ENCODE data around the gene MVD.
"Not testable (repeated sequence)": the region's sequence is repeated elsewhere in the genome, so short reads cannot be mapped to it uniquely, and the experiment has no call there.

The MVD gene

DNA sequence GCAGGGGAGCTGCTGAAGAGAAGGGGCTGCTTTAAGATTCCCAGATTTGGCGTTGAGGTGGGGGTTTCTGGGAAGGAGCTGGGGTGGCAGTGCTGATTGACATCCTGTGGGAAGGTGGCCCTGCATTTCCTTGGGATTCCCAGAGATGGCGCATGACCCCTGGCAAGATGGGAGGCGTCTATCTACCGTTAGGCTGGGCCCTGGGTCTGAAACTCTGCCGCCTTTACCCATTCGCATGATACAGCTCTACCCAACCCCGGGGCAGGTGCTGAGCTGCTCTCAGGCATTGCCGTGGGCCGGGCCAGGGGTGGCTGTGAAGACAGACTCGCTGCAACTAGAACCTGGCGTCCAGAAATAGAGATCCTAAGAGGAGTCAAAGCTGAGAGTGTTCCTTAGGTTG is 9.9 kb upstream of the MVD start:
- CTCF ChIA-PET, result interaction anchor here (1.1 to 1.9 kb wide), 4 partner anchors 10 to 185 kb away, joined by 3 to 7 read pairs (median 4); partner anchors contain the start of gene MVD
- TF ChIP-seq, protein P1, sequence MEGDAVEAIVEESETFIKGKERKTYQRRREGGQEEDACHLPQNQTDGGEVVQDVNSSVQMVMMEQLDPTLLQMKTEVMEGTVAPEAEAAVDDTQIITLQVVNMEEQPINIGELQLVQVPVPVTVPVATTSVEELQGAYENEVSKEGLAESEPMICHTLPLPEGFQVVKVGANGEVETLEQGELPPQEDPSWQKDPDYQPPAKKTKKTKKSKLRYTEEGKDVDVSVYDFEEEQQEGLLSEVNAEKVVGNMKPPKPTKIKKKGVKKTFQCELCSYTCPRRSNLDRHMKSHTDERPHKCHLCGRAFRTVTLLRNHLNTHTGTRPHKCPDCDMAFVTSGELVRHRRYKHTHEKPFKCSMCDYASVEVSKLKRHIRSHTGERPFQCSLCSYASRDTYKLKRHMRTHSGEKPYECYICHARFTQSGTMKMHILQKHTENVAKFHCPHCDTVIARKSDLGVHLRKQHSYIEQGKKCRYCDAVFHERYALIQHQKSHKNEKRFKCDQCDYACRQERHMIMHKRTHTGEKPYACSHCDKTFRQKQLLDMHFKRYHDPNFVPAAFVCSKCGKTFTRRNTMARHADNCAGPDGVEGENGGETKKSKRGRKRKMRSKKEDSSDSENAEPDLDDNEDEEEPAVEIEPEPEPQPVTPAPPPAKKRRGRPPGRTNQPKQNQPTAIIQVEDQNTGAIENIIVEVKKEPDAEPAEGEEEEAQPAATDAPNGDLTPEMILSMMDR (IDR thresholded peaks at IDR 0.05; ENCODE audit: insufficient read depth, low read length, missing control alignments), result peak; percentile 23
- no peak for DNase-seq (ENCODE audit: low read depth, low spot score)
- POLR2A ChIA-PET, result no interaction called here
- H3K4me3 ChIP-seq (ENCODE audit: low read depth, low read length), result no peak overlapping the region

DNA sequence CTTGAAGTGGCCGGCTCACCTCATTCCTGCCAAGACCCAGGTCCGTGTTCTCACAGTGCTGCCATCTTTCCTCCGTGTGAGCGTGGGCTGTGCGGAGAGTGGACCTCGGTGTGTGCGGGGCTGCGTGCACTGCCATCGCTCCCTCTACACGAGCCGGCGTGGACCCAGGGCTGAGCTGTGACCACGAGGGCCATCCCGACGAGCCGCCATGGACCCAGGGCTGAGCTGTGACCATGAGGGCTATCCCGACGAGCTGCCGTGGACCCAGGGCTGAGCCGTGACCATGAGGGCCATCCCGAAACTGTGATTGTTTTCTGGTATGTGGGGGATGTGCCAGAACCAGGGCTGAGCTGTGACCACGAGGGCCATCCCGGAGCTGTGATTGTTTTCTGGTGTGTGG is 8.9 kb upstream of the MVD start:
- no peak overlapping the region for H3K4me3 ChIP-seq (ENCODE audit: low read depth, low read length)
- no peak for DNase-seq (ENCODE audit: low read depth, low spot score)
- POLR2A ChIA-PET, result no interaction called here
- TF ChIP-seq, protein P1 (IDR thresholded peaks at IDR 0.05; ENCODE audit: insufficient read depth, low read length, missing control alignments), result no peak
- CTCF ChIA-PET, result interaction anchor here (1.4 to 1.9 kb wide), 3 partner anchors 9 to 186 kb away, joined by 4 to 7 read pairs (median 4); no protein-coding TSS in a partner anchor

DNA sequence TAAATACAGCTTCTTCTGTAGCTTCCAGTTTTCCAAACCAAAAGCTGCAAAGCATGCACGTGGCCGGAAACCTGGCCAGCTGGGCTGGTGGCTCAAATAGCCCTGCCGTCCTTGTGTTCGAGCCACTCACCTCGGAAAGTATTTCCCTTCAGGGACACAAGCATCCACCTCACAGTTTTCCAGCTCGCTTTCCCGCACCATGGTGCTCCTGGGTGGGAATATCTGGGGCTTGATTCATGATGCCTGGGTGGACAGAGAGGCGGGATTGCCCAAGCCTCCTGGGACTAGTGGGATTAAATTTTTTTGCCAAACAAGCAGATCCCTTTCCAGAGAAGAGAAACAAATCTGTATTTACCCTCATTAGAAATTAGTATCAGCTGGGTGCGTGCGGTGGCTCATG is 7.1 kb upstream of the MVD start:
- POLR2A ChIA-PET, result no interaction called here
- CTCF ChIA-PET, result interaction anchor here (0.9 to 1.0 kb wide), 2 partner anchors 11 to 73 kb away, joined by 3 read pairs; no protein-coding TSS in a partner anchor
- H3K4me3 ChIP-seq (ENCODE audit: low read depth, low read length), result no peak overlapping the region
- DNase-seq (ENCODE audit: low read depth, low spot score), result no peak
- TF ChIP-seq, protein P1 (IDR thresholded peaks at IDR 0.05; ENCODE audit: insufficient read depth, low read length, missing control alignments), result no peak

DNA sequence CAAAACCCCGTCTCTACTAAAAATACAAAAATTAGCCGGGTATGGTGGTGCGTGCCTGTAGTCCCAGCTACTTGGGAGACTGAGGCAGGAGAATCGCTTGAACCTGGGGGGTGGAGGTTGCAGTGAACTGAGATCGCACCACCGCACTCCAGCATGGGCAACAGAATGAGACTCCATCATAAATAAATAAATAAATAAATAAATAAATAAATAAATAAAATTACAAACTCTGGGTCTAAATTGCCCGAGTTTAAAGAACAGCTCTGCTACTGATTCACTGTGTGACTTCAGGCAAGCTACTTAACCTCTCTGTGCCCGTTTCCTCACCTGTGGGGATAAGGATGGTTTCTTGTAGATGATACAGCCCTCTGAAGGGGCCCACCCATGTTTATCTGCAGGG is 6.6 kb upstream of the MVD start:
- DNase-seq (ENCODE audit: low read depth, low spot score); H3K4me3 ChIP-seq (ENCODE audit: low read depth, low read length); POLR2A ChIA-PET: not testable (repeated sequence)
- CTCF ChIA-PET, result interaction anchor here (0.9 to 1.0 kb wide), 2 partner anchors 11 to 74 kb away, joined by 3 read pairs; no protein-coding TSS in a partner anchor

DNA sequence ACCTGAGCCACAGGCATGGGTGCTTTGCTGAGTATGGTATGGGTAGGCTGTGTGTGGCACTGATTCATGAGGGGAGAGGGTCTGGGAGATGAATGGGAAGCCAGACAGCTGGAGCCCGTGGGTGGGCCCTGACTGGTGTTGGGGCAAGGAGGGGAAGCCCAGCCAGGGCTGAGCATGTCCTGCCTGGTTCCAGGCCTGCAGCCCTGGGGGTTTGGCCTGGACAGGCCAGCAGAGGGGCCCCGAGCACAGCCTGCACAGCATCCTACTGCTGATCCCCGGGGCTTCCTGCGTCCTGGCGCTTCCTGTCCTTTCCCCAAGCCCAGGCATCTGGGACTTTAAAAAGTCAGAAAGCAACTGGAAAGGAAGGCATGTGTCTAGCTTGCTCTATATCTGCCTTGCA is 4.6 kb upstream of the MVD start:
- ChIA-PET CTCF (interaction anchor here (0.9 to 1.0 kb wide), 2 partner anchors 10 to 18 kb away, joined by 3 read pairs; no protein-coding TSS in a partner anchor), POLR2A (no interaction called here)
- TF ChIP-seq, protein P1 (IDR thresholded peaks at IDR 0.05; ENCODE audit: insufficient read depth, low read length, missing control alignments), result no peak
- H3K4me3 ChIP-seq (ENCODE audit: low read depth, low read length), result no peak overlapping the region
- no peak for DNase-seq (ENCODE audit: low read depth, low spot score)

DNA sequence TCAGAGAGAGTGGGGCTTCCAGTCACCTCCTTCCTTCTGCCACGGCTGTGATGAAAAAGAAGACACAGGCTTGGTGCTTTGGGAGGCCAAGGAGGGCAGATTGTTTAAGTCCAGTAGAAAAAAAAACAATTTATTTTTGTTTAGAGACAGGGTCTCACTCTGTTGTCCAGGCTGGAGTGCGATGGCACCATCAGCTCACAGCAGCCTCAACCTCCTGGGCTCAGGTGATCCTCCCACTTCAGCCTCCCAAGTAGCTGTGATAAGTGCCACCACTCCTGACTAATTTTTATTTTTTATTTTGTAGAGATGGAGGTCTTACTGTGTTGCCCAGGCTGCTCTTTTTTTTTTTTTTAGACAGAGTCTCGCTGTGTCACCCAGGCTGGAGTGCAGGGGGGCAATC is 2.7 kb upstream of the MVD start:
- DNase-seq (ENCODE audit: low read depth, low spot score), result no peak
- CTCF ChIA-PET, result no interaction called here
- TF ChIP-seq, protein P1 (IDR thresholded peaks at IDR 0.05; ENCODE audit: insufficient read depth, low read length, missing control alignments), result no peak
- no peak overlapping the region for H3K4me3 ChIP-seq (ENCODE audit: low read depth, low read length)
- POLR2A ChIA-PET, result no interaction called here

DNA sequence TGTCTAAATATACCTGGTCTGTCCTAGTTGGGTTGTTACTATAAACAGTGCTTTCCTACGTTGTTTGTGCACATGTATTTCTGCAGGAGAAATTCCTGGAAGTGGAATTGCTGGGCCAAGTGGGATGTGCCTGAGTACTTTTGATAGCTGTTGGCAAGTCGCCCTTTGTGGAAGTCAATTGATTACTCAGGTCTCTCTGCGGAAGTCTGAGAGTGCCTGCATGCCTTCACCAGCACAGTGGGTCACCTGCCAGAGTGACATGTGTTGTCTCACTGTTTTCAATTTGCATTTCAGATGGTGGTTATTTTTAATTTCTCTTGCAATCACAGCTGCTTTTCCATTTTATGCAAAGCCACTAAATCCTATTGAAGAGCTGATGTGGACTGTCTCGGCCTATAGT is 2.3 kb upstream of the MVD start:
- ChIA-PET POLR2A (no interaction called here), CTCF (interaction anchor here (0.9 to 2.0 kb wide), 2 partner anchors 11 to 20 kb away, joined by 3 to 6 read pairs; no protein-coding TSS in a partner anchor)
- no peak overlapping the region for H3K4me3 ChIP-seq (ENCODE audit: low read depth, low read length)
- no peak for DNase-seq (ENCODE audit: low read depth, low spot score)
- TF ChIP-seq, protein P1 (IDR thresholded peaks at IDR 0.05; ENCODE audit: insufficient read depth, low read length, missing control alignments), result no peak
